ENCODE data around the gene AQP10.
"Not testable (repeated sequence)": the region's sequence is repeated elsewhere in the genome, so short reads cannot be mapped to it uniquely, and the experiment has no call there.

The AQP10 gene

GRCh38 chr1:154344977-154345837, 24.3 kb downstream of the AQP10 start:
- DNase-seq, result peak; percentile 60 to 78 (median 70)

- DNase-seq, result no peak
These were observed 25.5 kb downstream of the AQP10 start for GRCh38 chr1:154346276-154346917.

GRCh38 chr1:154347961-154348360, 27.1 kb downstream of the AQP10 start:
- DNase-seq, result no peak

- no peak for DNase-seq
These were observed 27.7 kb downstream of the AQP10 start for GRCh38 chr1:154348429-154349076.

GRCh38 chr1:154349121-154349520, 28.2 kb downstream of the AQP10 start:
- no peak for DNase-seq

GRCh38 chr1:154350383-154350782, 29.5 kb downstream of the AQP10 start:
- no peak for DNase-seq

GRCh38 chr1:154351363-154352068, 30.6 kb downstream of the AQP10 start:
- DNase-seq, result no peak

- no peak for DNase-seq
These were observed 31.3 kb downstream of the AQP10 start for GRCh38 chr1:154352245-154352580.

- DNase-seq, result peak in 3 of 5 donors; percentile 32 to 47 (median 34)
These were observed 31.9 kb downstream of the AQP10 start for GRCh38 chr1:154352581-154353459.

- DNase-seq, result peak in 1 of 5 donors; percentile 74
These were observed 32.6 kb downstream of the AQP10 start for GRCh38 chr1:154353460-154353904.

- no peak for DNase-seq
These were observed 33.1 kb downstream of the AQP10 start for GRCh38 chr1:154353966-154354365.

- no peak for DNase-seq
These were observed 37.6 kb downstream of the AQP10 start for GRCh38 chr1:154358519-154358918.

- no peak for DNase-seq
These were observed 39.4 kb downstream of the AQP10 start for GRCh38 chr1:154360288-154360687.

- not testable (repeated sequence) for DNase-seq
These were observed 40.0 kb downstream of the AQP10 start for GRCh38 chr1:154360881-154361280.

GRCh38 chr1:154361357-154361756, 40.5 kb downstream of the AQP10 start:
- DNase-seq, result no peak

GRCh38 chr1:154371436-154371835, 50.5 kb downstream of the AQP10 start:
- no peak for DNase-seq

GRCh38 chr1:154373777-154374357, 53.0 kb downstream of the AQP10 start:
- DNase-seq, result not testable (repeated sequence)

Measured in T-helper 1 cell (primary cell).